Common myeloid progenitor, CD34-positive (primary cell): ENCODE data around the gene HSF4.
"Not testable (repeated sequence)": the region's sequence is repeated elsewhere in the genome, so short reads cannot be mapped to it uniquely, and the experiment has no call there.

Source experiments
- CTCF ChIA-PET: fragments of 350-600 bp; sonication (Branson Sonifier 250); formaldehyde crosslinking; loops from one replicate; lab custom pipeline; 2021; ENCODE audit warnings: antibody characterized with exemption; lab: Charles Lee
- POLR2A ChIA-PET: fragments of 350-600 bp; sonication (Branson Sonifier 250); formaldehyde crosslinking; loops from one replicate; lab custom pipeline; 2021; ENCODE audit warnings: antibody characterized with exemption; lab: Charles Lee
- DNase-seq, 3 donors: peaks; one replicate each; pipeline versions ENCODE4 v3.0.0 to v3.0.0-alpha.2; 2013
- H3K27ac ChIP-seq, 2 experiments: 1 replicate in 1 of 2; 2 replicates in 1 of 2; pipeline ENCODE4 v1.7.0; 2013; ENCODE audit warnings: inconsistent platforms in 2 of 2, low read length in 2 of 2, mild to moderate bottlenecking in 2 of 2, low read depth in 1 of 2, moderate library complexity in 1 of 2; ENCODE audit not compliant: severe bottlenecking in 2 of 2, insufficient read depth in 1 of 2, poor library complexity in 1 of 2
- H3K27me3 ChIP-seq, 5 experiments: replicated peaks in 2 of 5; 1 replicate in 3 of 5; 2 replicates in 2 of 5; pipeline versions ENCODE4 v1.6.1 to v1.7.0; 2013; ENCODE audit warnings: low read length in 4 of 5, mild to moderate bottlenecking in 2 of 5, moderate library complexity in 2 of 5, inconsistent platforms in 1 of 5; ENCODE audit not compliant: insufficient read depth in 5 of 5, control insufficient read depth in 4 of 5
- H3K36me3 ChIP-seq, 4 experiments: 1 replicate in 2 of 4; 2 replicates in 2 of 4; pipeline versions ENCODE4 v1.6.1 to v1.7.0; 2013; ENCODE audit warnings: low read length in 3 of 4, control low read depth in 1 of 4, mild to moderate bottlenecking in 1 of 4; ENCODE audit not compliant: control insufficient read depth in 4 of 4, insufficient read depth in 4 of 4
- H3K4me1 ChIP-seq, 4 experiments: 1 replicate in 3 of 4; 2 replicates in 1 of 4; pipeline versions ENCODE4 v1.6.1 to v1.7.1; 2013; ENCODE audit warnings: low read length in 3 of 4, mild to moderate bottlenecking in 3 of 4, control low read depth in 1 of 4, inconsistent platforms in 1 of 4, moderate library complexity in 1 of 4; ENCODE audit not compliant: control insufficient read depth in 4 of 4, insufficient read depth in 4 of 4; ENCODE audit errors: control extremely low read depth in 1 of 4
- H3K4me3 ChIP-seq, 7 experiments: 1 replicate in 4 of 7; 2 replicates in 3 of 7; pipeline versions ENCODE4 v1.5.1 to v1.7.0; 2013; ENCODE audit warnings: mild to moderate bottlenecking in 7 of 7, low read length in 6 of 7, moderate library complexity in 6 of 7, inconsistent platforms in 2 of 7, low read depth in 2 of 7, control low read depth in 1 of 7; ENCODE audit not compliant: insufficient read depth in 4 of 7, control insufficient read depth in 1 of 7; ENCODE audit errors: extremely low read depth in 1 of 7
- H3K9me3 ChIP-seq, 5 experiments: 1 replicate in 4 of 5; 2 replicates in 1 of 5; pipeline versions ENCODE4 v1.6.1 to v1.7.1; 2013; ENCODE audit warnings: low read length in 4 of 5, mild to moderate bottlenecking in 2 of 5, inconsistent platforms in 1 of 5, low read depth in 1 of 5, moderate library complexity in 1 of 5; ENCODE audit not compliant: control insufficient read depth in 4 of 5, insufficient read depth in 2 of 5; ENCODE audit errors: control extremely low read depth in 1 of 5
- WGBS: methylation state at CpG from one replicate; pipeline ENCODE4 v1.1.5; 2013; ENCODE audit not compliant: insufficient coverage; 5-methylcytosine and 5-hydroxymethylcytosine counted together

The HSF4 gene

GRCh38 chr16:67122799-67123198, 41.7 kb upstream of the HSF4 start:
- H3K9me3 ChIP-seq, H3K27me3 ChIP-seq, CTCF ChIA-PET, DNase-seq, H3K4me3 ChIP-seq, H3K4me1 ChIP-seq, POLR2A ChIA-PET, H3K27ac ChIP-seq: not testable (repeated sequence)
- H3K36me3 ChIP-seq: peaks cover 20 to 58% (median 24%) of the 10 kb centered on the region in 4 experiments
- WGBS: 100% methylated on average over 4 of the region's 5 CpGs

GRCh38 chr16:67128417-67128816, 36.1 kb upstream of the HSF4 start:
- ChIA-PET POLR2A (no interaction called here), CTCF (interaction anchor here (0.8 to 7.4 kb wide), 5 partner anchors 10 to 117 kb away, joined by 3 to 37 read pairs (median 7); partner anchors contain the start of gene B3GNT9)
- Histone ChIP-seq H3K4me3 (no peak overlapping the region), H3K4me1 (no peaks in the 10 kb centered on the region), H3K27ac (no peak overlapping the region), H3K36me3 (peaks cover 14 to 68% (median 42%) of the 10 kb centered on the region in 4 experiments), H3K27me3 (no peaks in the 10 kb centered on the region), H3K9me3 (no peaks in the 10 kb centered on the region)
- DNase-seq: no peak

- H3K27me3 ChIP-seq: no peaks in the 10 kb centered on the region
- WGBS: 100% methylated on average over 2 of the region's 3 CpGs
- H3K9me3 ChIP-seq: no peaks in the 10 kb centered on the region
- H3K4me3 ChIP-seq: no peak overlapping the region
- no peak overlapping the region for H3K27ac ChIP-seq
- H3K36me3 ChIP-seq: peaks cover 12 to 68% (median 41%) of the 10 kb centered on the region in 4 experiments
- ChIA-PET CTCF (interaction anchor here (0.8 to 7.4 kb wide), 7 partner anchors 9 to 117 kb away, joined by 3 to 37 read pairs (median 7); partner anchors contain the start of gene B3GNT9), POLR2A (no interaction called here)
- DNase-seq: no peak
- H3K4me1 ChIP-seq: no peaks in the 10 kb centered on the region
Measured at GRCh38 chr16:67128887-67129286, 35.7 kb upstream of the HSF4 start.

GRCh38 chr16:67129422-67129821, 35.1 kb upstream of the HSF4 start:
- H3K4me1 ChIP-seq: no peaks in the 10 kb centered on the region
- H3K9me3 ChIP-seq: no peaks in the 10 kb centered on the region
- H3K27me3 ChIP-seq: no peaks in the 10 kb centered on the region
- WGBS: 96% methylated on average over 2 of the region's 3 CpGs
- no peak overlapping the region for H3K27ac ChIP-seq
- CTCF ChIA-PET: interaction anchor here (0.8 to 7.4 kb wide), 7 partner anchors 9 to 118 kb away, joined by 3 to 37 read pairs (median 7); partner anchors contain the start of gene B3GNT9
- H3K4me3 ChIP-seq: no peak overlapping the region
- peaks cover 13 to 68% (median 41%) of the 10 kb centered on the region in 4 experiments for H3K36me3 ChIP-seq
- no peak for DNase-seq
- POLR2A ChIA-PET: no interaction called here

- Histone ChIP-seq H3K4me3 (no peak overlapping the region), H3K9me3 (no peaks in the 10 kb centered on the region), H3K27me3 (no peaks in the 10 kb centered on the region), H3K27ac (no peak overlapping the region), H3K36me3 (peaks cover 22 to 82% (median 57%) of the 10 kb centered on the region in 4 experiments), H3K4me1 (peaks cover 0 to 3% (median 0%) of the 10 kb centered on the region in 4 experiments)
- POLR2A ChIA-PET: no interaction called here
- DNase-seq: no peak
- 50% methylated on average over 2 of the region's 3 CpGs for WGBS
- CTCF ChIA-PET: interaction anchor here (1.1 to 2.1 kb wide), 4 partner anchors 8 to 34 kb away, joined by 3 to 11 read pairs (median 6); no protein-coding TSS in a partner anchor
Measured at GRCh38 chr16:67137605-67138004, 26.9 kb upstream of the HSF4 start.

- no peaks in the 10 kb centered on the region for H3K27me3 ChIP-seq
- no peak for DNase-seq
- H3K27ac ChIP-seq: no peak overlapping the region
- ChIA-PET CTCF (interaction anchor here (0.6 to 3.4 kb wide), 12 partner anchors 9 to 125 kb away, joined by 3 to 19 read pairs (median 4); partner anchors contain the start of gene B3GNT9), POLR2A (no interaction called here)
- no peak overlapping the region for H3K4me3 ChIP-seq
- WGBS: over 99% methylated on average over 10 of the region's 13 CpGs
- peaks cover 23 to 88% (median 67%) of the 10 kb centered on the region in 4 experiments for H3K36me3 ChIP-seq
- H3K9me3 ChIP-seq: no peaks in the 10 kb centered on the region
- peaks cover 0 to 3% (median 0%) of the 10 kb centered on the region in 4 experiments for H3K4me1 ChIP-seq
Measured at GRCh38 chr16:67141391-67141790, 23.2 kb upstream of the HSF4 start.

GRCh38 chr16:67142342-67142741, 22.2 kb upstream of the HSF4 start:
- 99% methylated on average over 8 of the region's 9 CpGs for WGBS
- POLR2A ChIA-PET: no interaction called here
- Histone ChIP-seq H3K4me1 (peaks cover 0 to 3% (median 0%) of the 10 kb centered on the region in 4 experiments), H3K36me3 (peaks cover 24 to 91% (median 71%) of the 10 kb centered on the region in 4 experiments), H3K4me3 (no peak overlapping the region), H3K27ac (no peak overlapping the region), H3K27me3 (no peaks in the 10 kb centered on the region), H3K9me3 (no peaks in the 10 kb centered on the region)
- CTCF ChIA-PET: interaction anchor here (0.8 to 2.8 kb wide), 5 partner anchors 12 to 253 kb away, joined by 3 to 11 read pairs (median 4); no protein-coding TSS in a partner anchor
- no peak for DNase-seq
